ENCODE data around the gene ATP6V0C. TPM values are rescaled to one million over a fixed set of nuclear protein-coding genes. Genes with fewer than 3 reads are reported as not detected.
"Not testable (repeated sequence)": the region's sequence is repeated elsewhere in the genome, so short reads cannot be mapped to it uniquely, and the experiment has no call there.

The ATP6V0C gene
- total RNA-seq, 2 donors from 2014 or later, result 33.5 to 38.9 TPM

DNA sequence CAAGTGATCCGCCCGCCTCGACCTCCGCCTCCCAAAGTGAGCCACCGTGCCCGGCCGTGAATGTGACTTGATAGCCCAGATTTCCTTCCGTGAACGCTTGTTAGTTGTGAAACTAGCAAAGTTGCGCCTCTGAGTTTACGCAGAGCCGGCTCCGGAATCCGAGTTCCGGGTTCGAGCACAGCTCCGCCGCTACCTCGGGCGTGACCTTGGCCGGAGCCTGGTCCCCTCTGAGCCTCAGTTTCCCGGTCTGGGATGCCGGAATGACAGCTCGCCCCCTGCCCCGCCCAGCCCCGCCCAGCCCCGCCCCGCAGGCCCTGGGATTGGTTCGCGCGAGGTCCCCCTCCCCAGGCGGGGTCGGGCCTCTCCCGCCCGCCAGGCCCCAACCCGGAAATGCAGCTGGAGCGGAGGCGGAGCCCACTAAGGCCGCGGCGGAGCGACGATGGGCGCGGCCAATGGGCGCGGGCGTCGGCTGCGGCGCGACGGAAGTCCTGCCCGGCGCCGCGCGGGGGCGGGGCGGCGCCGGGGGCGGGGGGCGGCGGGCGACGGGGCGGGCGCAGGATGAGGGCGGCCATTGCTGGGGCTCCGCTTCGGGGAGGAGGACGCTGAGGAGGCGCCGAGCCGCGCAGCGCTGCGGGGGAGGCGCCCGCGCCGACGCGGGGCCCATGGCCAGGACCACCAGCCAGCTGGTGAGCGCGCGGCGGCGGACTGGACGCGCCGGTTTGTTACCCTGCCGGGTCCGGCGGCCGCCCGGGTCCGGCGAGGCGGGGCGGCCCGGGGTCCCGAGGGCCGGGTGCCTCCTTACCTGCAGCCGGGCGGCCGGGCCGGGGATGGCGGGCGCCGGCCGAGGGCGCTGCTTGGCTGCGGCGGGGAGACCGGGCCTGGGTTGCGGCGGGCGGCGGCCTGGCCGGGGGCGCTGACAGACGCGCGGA lies 24.0 kb downstream of the ATP6V0C start, which contains the start of gene PDPK1:
TSS of gene PDPK1 (plus strand) at position 571 of the 929 bp plus-strand sequence. CDS start at position 663, 92 bp downstream.
- WGBS, 2 donors, result 0% methylated on average over 15 to 95 of the region's 126 CpGs
- intact Hi-C loops (cut with DNase I), result loop anchor here (10.0 kb wide), 1 partner anchor 57 kb away; no protein-coding TSS in a partner anchor
- TF ChIP-seq, protein P1, sequence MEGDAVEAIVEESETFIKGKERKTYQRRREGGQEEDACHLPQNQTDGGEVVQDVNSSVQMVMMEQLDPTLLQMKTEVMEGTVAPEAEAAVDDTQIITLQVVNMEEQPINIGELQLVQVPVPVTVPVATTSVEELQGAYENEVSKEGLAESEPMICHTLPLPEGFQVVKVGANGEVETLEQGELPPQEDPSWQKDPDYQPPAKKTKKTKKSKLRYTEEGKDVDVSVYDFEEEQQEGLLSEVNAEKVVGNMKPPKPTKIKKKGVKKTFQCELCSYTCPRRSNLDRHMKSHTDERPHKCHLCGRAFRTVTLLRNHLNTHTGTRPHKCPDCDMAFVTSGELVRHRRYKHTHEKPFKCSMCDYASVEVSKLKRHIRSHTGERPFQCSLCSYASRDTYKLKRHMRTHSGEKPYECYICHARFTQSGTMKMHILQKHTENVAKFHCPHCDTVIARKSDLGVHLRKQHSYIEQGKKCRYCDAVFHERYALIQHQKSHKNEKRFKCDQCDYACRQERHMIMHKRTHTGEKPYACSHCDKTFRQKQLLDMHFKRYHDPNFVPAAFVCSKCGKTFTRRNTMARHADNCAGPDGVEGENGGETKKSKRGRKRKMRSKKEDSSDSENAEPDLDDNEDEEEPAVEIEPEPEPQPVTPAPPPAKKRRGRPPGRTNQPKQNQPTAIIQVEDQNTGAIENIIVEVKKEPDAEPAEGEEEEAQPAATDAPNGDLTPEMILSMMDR (IDR thresholded peaks at IDR 0.05), result no peak
- TF ChIP-seq POLR2A (IDR thresholded peaks at IDR 0.05), result peak in 2 of 3 donors; percentile 42 to 50
- Histone ChIP-seq H3K4me1 (peaks cover 48% of the 10 kb centered on the region), H3K27ac (peak within 1 kb of the TSS; percentile 58 to 91 (median 82)), H3K27me3 (no peaks in the 10 kb centered on the region), H3K4me3 (peak within 1 kb of the TSS in 1 of 2 donors; percentile 39), H3K36me3 (replicated peaks in 1 of 2; ENCODE audit: insufficient read depth in 1 of 2, low read depth in 2 of 2) (no peaks in the 10 kb centered on the region), H3K9me3 (no peaks in the 10 kb centered on the region)
- ATAC-seq (peak; percentile 94), DNase-seq (peak; percentile 94 to 95 (median 94))

DNA sequence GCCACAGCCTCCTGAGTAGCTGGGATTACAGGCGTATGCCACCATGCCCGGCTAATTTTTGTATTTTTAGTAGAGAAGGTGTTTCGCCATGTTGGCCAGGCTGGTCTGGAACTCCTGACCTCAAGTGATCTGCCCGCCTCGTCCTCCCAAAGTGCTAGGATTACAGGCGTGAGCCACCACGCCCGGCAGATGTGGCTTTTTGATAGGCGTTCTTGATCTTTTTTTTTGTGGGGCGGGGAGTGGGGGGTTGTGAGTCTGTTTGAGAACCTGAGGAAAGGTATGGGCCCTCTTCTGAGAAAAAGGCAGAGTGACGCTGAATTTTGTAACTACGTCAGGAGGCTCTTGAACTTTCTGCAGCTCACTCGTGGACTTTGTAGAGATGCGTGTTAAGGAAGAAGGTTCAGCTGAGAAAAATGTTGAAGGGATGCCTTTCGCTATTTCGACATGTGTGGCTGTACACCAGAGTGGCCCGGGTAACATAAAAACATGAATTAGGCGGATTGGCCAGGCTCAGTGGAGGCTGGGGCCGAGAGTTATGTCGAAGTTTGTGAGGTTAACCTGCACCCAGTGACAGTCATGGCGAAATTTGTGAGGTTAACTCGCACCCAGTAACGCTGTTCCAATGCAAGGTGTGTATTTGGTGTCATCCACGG lies 25.6 kb downstream of the ATP6V0C start:
- DNase-seq; H3K9me3 ChIP-seq; ATAC-seq; H3K27me3 ChIP-seq; H3K4me3 ChIP-seq; H3K36me3 ChIP-seq (replicated peaks in 1 of 2; ENCODE audit: insufficient read depth in 1 of 2, low read depth in 2 of 2); H3K27ac ChIP-seq: not testable (repeated sequence)
- peaks cover 45% of the 10 kb centered on the region for H3K4me1 ChIP-seq
- intact Hi-C loops (cut with DNase I), result loop anchor here (10.0 kb wide), 1 partner anchor 55 kb away; no protein-coding TSS in a partner anchor
- WGBS, 2 donors, result 58 to 63% methylated on average over 24 of the region's 24 CpGs

DNA sequence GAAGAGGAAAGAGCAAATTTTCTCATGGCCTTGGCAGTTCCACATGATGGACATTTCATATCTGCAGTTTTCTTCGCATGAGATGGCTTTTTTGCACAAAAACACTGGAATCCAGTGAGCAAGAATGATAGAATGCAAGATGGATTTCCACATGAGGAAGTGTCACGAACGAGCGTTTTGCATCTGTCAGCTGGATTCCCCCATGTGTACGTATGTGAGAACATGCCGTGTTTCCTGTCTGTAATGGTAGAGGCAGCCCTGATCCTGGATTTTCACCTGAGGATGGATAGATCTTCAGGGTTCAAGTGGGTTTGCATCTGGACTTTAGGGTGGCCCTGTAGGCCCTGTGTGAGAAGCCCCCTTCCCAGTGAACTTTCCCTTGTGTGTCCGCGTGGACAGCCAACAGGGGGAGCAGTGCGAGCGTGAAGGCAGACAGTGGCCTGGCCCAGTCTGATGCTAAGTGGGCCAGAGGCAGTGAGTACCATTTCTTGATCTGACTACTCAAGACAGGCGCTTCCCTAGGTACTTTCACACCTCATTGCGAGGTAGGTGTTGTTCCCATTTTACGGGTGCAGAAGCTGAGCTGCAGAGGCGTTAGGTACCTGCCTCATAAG lies 26.2 kb downstream of the ATP6V0C start:
- peaks cover 45% of the 10 kb centered on the region for H3K4me1 ChIP-seq
- intact Hi-C loops (cut with DNase I), result loop anchor here (10.0 kb wide), 1 partner anchor 55 kb away; no protein-coding TSS in a partner anchor
- H3K36me3 ChIP-seq (replicated peaks in 1 of 2; ENCODE audit: insufficient read depth in 1 of 2, low read depth in 2 of 2); H3K4me3 ChIP-seq; H3K9me3 ChIP-seq; H3K27me3 ChIP-seq; ATAC-seq: not testable (repeated sequence)
- TF ChIP-seq, protein P1 (IDR thresholded peaks at IDR 0.05), result peak in 5 of 7 experiments; percentile 12 to 28 (median 23)
- H3K27ac ChIP-seq, result peak overlapping the region in 1 of 4 donors; percentile 34
- peak in 2 of 4 donors; percentile 39 to 50 for DNase-seq
- 37 to 40% methylated on average over 9 to 14 of the region's 14 CpGs for WGBS, 2 donors

DNA sequence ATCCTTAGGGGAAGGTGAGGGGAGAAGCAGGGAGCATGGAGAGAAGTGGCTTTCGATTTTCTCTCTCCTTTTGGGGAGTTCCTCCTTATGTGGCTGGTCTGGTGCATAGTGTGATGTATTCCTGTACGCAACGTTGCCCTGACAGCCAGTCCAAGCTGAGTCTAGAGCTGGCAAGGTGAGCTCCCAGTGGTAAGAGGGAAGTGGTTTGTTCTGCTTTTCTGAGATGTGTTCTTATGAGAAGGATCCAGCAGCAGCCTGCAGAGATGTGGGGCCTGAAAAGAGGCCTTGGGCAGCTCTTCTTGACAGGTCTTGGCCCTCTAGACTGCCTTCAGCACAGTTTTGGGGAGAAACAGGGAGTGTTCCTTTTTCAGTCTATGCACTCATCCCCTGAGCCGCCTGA lies 27.2 kb downstream of the ATP6V0C start:
- H3K36me3 ChIP-seq (replicated peaks in 1 of 2; ENCODE audit: insufficient read depth in 1 of 2, low read depth in 2 of 2); intact Hi-C loops (cut with DNase I); DNase-seq; H3K9me3 ChIP-seq; H3K27me3 ChIP-seq; H3K4me3 ChIP-seq; ATAC-seq: not testable (repeated sequence)
- 31 to 83% methylated on average over 1 to 3 of the region's 4 CpGs for WGBS, 2 donors
- Histone ChIP-seq H3K4me1 (peaks cover 45% of the 10 kb centered on the region), H3K27ac (peak overlapping the region in 2 of 4 donors; percentile 18 to 30)

DNA sequence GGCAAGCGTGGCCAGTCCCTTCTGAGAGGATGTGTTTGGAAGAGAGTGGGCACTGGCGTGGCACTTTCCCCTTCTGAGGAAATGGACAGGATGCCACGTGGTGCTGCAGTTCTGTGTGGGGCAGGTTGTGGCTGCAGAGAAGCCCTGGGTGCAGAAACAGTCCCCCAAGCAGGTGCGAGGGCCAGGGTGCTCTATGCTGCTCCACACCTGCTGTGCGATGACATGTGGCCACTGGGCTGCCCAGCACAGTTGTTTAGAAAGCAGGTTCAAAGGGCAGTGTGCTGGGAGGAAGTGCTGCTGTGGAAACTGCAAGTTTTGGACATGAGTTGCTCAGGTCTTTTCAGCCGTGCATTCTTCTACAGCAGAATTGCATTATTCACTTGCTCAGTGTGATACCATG lies 27.7 kb downstream of the ATP6V0C start:
- WGBS, 2 donors, result 33 to 50% methylated on average over 3 to 6 of the region's 6 CpGs
- DNase-seq, result peak in 3 of 4 donors; percentile 35 to 62 (median 43)
- ATAC-seq; intact Hi-C loops (cut with DNase I); H3K4me3 ChIP-seq; H3K36me3 ChIP-seq (replicated peaks in 1 of 2; ENCODE audit: insufficient read depth in 1 of 2, low read depth in 2 of 2); H3K27me3 ChIP-seq; H3K9me3 ChIP-seq: not testable (repeated sequence)
- peak overlapping the region in 1 of 4 donors; percentile 18 for H3K27ac ChIP-seq
- peaks cover 44% of the 10 kb centered on the region for H3K4me1 ChIP-seq

DNA sequence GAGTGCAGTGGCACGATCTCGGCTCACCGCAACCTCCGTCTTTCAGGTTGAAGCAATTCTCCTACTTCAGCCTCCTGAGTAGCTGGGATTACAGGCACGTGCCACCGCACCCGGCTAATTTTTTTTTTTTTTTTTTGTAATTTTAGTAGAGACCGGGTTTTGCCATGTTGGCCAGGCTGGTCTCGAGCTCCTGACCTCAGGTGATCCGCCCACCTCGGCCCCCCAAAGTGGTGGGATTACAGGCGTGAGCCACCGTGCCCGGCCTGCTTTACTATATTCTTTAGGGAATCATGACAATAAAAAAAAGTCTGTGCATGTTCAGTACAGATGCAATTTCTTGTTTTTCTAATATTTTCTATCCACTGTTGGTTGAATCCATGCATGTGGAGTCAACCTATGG lies 30.0 kb downstream of the ATP6V0C start:
- H3K36me3 ChIP-seq (replicated peaks in 1 of 2; ENCODE audit: insufficient read depth in 1 of 2, low read depth in 2 of 2); H3K27ac ChIP-seq; DNase-seq; H3K4me3 ChIP-seq; H3K9me3 ChIP-seq; intact Hi-C loops (cut with DNase I); ATAC-seq; H3K27me3 ChIP-seq: not testable (repeated sequence)
- WGBS, 2 donors, result 85 to 91% methylated on average over 14 of the region's 14 CpGs
- peaks cover 40% of the 10 kb centered on the region for H3K4me1 ChIP-seq

DNA sequence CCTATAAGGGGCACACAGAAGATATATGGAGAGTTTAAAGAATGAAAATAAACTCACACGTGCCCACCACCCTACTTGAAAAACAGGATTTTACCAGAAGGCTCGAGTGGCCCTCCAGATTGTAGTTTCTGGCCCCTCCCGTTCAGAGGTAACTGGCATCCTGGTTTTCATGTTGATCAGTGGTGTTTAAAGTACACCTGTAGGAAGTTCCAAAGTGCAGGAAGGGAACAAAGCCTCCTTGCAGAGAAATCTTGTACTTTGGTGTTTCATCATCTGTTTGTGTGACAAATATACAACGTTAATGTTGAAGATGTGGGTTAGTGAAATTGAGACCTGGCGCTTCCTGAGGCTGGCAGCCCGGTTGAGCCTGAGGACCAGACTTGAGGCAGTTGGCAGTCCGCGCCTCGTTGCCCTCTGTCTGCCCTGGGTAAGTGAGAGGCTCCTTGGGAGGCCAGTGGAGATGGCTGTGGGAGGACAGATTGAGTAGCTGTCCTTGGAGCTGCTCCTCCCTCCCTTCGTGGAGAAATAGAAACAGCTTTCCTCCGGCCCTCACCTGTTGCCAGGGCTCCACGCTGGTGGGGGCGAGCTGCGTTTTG lies 36.6 kb downstream of the ATP6V0C start:
- H3K27me3 ChIP-seq; intact Hi-C loops (cut with DNase I); ATAC-seq; DNase-seq; H3K4me3 ChIP-seq; H3K9me3 ChIP-seq; H3K36me3 ChIP-seq (replicated peaks in 1 of 2; ENCODE audit: insufficient read depth in 1 of 2, low read depth in 2 of 2); H3K27ac ChIP-seq: not testable (repeated sequence)
- 13 to 67% methylated on average over 1 of the region's 14 CpGs for WGBS, 2 donors
- peaks cover 18% of the 10 kb centered on the region for H3K4me1 ChIP-seq

Data from body of pancreas (tissue), 4 donors.